Measurements from ENCODE around the gene GPR15.

GPR15 gene

DNA sequence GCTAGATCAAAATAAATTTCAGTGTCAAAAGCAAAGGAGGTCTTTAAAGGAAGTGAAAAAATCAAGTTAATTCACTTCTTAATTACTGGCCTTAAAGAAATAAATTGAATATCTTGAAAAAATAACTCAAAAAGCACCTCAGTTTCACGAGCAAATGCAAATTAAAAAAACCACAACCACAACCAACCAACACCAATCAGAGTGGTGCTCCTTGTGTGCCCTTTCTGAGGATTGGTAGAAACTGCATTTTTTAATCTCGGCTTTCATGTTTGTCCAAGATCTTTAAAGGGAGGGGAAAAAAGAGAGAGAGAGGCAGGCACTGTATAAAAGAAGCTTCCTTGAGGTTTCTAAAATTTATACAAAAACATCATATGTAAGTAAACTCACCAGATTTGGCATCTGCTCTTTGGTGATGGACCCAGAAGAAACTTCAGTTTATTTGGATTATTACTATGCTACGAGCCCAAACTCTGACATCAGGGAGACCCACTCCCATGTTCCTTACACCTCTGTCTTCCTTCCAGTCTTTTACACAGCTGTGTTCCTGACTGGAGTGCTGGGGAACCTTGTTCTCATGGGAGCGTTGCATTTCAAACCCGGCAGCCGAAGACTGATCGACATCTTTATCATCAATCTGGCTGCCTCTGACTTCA is at the start of gene GPR15:
Gene GPR15 (plus strand): TSS at position 357 of the 653 bp plus-strand sequence. CDS start 56 bp downstream, at position 413.
- H3K4me3 ChIP-seq (ENCODE audit: control insufficient read depth, low read depth, low read length) = no peak within 1 kb of the TSS
- TF ChIP-seq, protein P1, sequence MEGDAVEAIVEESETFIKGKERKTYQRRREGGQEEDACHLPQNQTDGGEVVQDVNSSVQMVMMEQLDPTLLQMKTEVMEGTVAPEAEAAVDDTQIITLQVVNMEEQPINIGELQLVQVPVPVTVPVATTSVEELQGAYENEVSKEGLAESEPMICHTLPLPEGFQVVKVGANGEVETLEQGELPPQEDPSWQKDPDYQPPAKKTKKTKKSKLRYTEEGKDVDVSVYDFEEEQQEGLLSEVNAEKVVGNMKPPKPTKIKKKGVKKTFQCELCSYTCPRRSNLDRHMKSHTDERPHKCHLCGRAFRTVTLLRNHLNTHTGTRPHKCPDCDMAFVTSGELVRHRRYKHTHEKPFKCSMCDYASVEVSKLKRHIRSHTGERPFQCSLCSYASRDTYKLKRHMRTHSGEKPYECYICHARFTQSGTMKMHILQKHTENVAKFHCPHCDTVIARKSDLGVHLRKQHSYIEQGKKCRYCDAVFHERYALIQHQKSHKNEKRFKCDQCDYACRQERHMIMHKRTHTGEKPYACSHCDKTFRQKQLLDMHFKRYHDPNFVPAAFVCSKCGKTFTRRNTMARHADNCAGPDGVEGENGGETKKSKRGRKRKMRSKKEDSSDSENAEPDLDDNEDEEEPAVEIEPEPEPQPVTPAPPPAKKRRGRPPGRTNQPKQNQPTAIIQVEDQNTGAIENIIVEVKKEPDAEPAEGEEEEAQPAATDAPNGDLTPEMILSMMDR (conservative IDR thresholded peaks at IDR 0.05; ENCODE audit: control insufficient read depth, insufficient read depth, low read depth, low read length) = no peak
- DNase-seq (ENCODE audit: low read depth) = no peak

DNA sequence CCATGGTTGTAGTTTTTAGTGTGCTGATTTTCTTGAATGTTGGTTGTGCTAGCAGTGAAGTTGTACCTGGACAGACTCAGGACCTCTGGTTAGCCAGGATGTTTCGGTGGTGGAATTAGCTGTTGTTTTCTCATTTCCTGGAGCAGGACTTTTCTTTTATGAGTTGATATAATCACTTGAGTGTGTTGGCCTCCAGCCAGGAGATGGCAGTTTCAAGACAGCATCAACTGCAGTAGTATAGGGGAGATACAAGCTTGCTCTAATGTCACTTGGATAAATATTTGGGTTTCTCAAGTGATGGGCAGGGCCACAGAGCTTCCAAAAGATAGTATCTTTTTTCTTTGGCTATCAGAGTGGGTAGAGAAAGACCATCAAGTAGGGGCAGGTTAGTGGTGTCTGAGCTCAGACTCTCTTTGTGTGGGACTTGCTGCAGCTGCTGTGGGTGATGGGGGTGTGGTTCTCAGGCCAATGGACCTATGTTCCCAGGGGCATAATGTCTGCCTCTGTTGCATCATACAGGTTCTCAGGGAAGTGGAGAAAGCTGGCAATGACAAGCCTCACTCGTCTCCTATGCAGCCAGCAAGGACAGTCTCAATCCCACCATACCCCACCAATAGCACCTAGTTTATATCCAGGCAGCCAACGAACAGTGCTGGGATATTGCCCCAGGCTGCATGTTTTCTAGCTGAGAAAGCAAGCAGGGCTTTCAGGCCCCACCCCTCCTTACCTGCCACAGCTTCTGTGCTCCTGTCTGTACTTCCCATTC is 48.9 kb upstream of the GPR15 start:
- no peak overlapping the region for H3K4me3 ChIP-seq (ENCODE audit: control insufficient read depth, low read depth, low read length)
- TF ChIP-seq, protein P1 (conservative IDR thresholded peaks at IDR 0.05; ENCODE audit: control insufficient read depth, insufficient read depth, low read depth, low read length) = no peak
- no peak for DNase-seq (ENCODE audit: low read depth)

DNA sequence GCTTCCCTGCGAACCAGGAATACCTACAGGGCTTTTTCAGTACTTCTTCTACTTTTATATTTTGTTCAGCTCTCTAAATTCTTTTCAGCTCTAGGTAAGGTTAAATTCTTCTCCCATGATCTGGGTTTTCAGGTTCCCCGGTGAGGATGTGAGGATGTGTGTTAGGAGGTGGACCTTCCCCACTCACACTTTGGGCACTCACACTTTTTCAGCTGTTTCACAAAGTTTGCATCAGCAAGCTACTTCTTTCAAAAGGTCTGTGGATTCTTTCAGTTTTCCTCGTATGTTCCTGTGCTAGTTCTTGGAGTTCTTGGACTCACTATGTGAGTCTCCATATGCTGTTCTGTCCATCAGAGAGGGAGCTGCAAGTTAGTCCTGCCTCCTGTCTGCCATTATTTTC is 48.2 kb upstream of the GPR15 start:
- TF ChIP-seq, protein P1 (conservative IDR thresholded peaks at IDR 0.05; ENCODE audit: control insufficient read depth, insufficient read depth, low read depth, low read length) = no peak
- no peak overlapping the region for H3K4me3 ChIP-seq (ENCODE audit: control insufficient read depth, low read depth, low read length)
- no peak for DNase-seq (ENCODE audit: low read depth)

DNA sequence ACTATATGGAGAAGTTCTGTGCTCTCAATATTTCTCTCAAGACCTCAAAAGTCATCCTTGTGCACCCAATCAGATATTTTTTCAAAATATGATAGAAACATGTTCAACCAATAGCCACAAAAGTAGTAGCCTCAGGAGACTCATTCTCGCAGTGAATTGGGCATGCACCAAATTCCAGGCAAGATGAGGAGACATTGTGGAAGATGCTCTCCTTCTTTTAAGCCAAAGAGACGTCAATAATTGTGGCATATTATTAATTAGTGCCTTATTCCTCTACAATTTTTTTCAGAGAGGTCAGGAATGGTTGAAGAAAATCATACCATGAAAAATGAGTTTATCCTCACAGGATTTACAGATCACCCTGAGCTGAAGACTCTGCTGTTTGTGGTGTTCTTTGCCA is 34.4 kb upstream of the GPR15 start, which contains the start of gene OR5K2:
Gene OR5K2 (plus strand): TSS at position 301 of the 400 bp plus-strand sequence. CDS start 0 bp downstream, at position 301.
- TF ChIP-seq, protein P1 (conservative IDR thresholded peaks at IDR 0.05; ENCODE audit: control insufficient read depth, insufficient read depth, low read depth, low read length) = no peak
- no peak within 1 kb of the TSS for H3K4me3 ChIP-seq (ENCODE audit: control insufficient read depth, low read depth, low read length)
- DNase-seq (ENCODE audit: low read depth) = no peak

DNA sequence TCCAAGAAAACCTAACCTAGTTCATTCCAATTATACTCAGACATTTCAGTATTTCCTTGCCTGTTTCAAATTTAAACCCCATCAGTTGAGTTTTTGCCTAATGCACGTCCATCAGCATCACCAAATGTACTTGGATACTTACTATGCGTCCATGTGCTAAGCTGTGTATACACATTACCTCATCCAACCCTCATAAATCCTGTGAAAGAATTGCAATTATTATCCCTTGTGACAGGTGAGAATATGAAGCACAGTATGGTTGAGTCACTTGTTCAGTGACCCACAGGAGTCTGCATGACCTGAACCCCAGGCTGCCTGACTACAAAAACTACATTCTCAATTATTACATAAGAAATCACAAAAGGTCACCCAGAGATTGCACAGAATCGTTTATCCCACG is 31.8 kb upstream of the GPR15 start:
- TF ChIP-seq, protein P1 (conservative IDR thresholded peaks at IDR 0.05; ENCODE audit: control insufficient read depth, insufficient read depth, low read depth, low read length) = no peak
- DNase-seq (ENCODE audit: low read depth) = no peak
- no peak overlapping the region for H3K4me3 ChIP-seq (ENCODE audit: control insufficient read depth, low read depth, low read length)

DNA sequence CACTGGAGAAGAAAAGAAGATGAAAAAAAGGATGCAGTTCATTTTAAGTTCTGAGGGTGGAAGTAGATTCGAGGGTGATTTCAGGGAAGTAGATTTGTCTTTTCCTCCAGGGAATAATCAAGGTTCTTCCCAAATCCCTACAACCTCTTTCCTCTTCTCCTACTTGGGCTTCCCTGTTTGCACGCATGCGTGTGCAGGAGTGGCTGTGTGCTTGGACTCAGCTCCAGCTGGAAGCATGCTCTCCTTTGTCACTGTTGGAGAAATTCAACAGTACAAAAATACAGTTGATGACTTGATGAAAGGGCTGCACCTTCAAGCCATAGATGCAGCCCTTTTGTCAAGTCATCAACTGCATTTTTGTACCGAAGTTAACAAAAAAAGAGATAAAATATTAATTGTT is 30.5 kb upstream of the GPR15 start:
- H3K4me3 ChIP-seq (ENCODE audit: control insufficient read depth, low read depth, low read length) = no peak overlapping the region
- no peak for DNase-seq (ENCODE audit: low read depth)
- TF ChIP-seq, protein P1 (conservative IDR thresholded peaks at IDR 0.05; ENCODE audit: control insufficient read depth, insufficient read depth, low read depth, low read length) = no peak

All from fibroblast of mammary gland (primary cell).